Peyer's patch (tissue), 4 donors: ENCODE measurements around the gene TMEFF2. TPM values are rescaled to one million over a fixed set of nuclear protein-coding genes. Genes with fewer than 3 reads are reported as not detected.

Experiments used
- DNase-seq, 3 donors: peaks; one replicate each; pipeline ENCODE4 v3.0.0-alpha.2; 2017 to 2019
- H3K27ac ChIP-seq, 4 donors: fragments of 200-600 bp; sonication (generic); one replicate each; pipeline ENCODE4 v1.5.1; 2016 to 2019
- H3K27me3 ChIP-seq, 2 donors: fragments of 200-600 bp; sonication (generic); one replicate each; pipeline ENCODE4 v1.5.1; 2019
- H3K36me3 ChIP-seq, 3 donors: fragments of 200-600 bp; sonication (generic); one replicate each; pipeline ENCODE4 v1.5.1; 2016 to 2019
- H3K4me1 ChIP-seq, 4 donors: fragments of 200-600 bp; sonication (generic); one replicate each; pipeline ENCODE4 v1.5.1; 2016 to 2019
- H3K4me3 ChIP-seq, 4 donors: fragments of 200-600 bp; sonication (generic); 1 replicate in 3 of 4; 2 replicates in 1 of 4; pipeline ENCODE4 v1.5.1; 2016 to 2019; ENCODE audit warnings: mild to moderate bottlenecking in 1 of 4
- H3K9me3 ChIP-seq, 4 donors: fragments of 200-600 bp; sonication (generic); one replicate each; pipeline ENCODE4 v1.5.1; 2016 to 2019; ENCODE audit warnings: mild to moderate bottlenecking in 1 of 4
- POLR2A ChIP-seq, 2 donors: fragments of 450-650 bp; IDR thresholded peaks; one replicate each; pipeline ENCODE4 v1.5.1; 2017; ENCODE audit warnings: antibody characterized with exemption in 2 of 2, mild to moderate bottlenecking in 2 of 2, moderate library complexity in 2 of 2
- total RNA-seq, 4 donors: library from RNA; depleted of rRNA; stranded (reverse); fragments of >200 nt; gene quantifications; one replicate each; pipeline ENCODE4 v1.1.0, GENCODE V29; 2016
- TF ChIP-seq, protein P1 (sequence below), 6 experiments: fragments of 450-650 bp in 4 of 6; fragments of 200-600 bp in 2 of 6; sonication (generic) in 1 of 6; IDR thresholded peaks; one replicate each; pipeline ENCODE4 v1.5.1; 2017 to 2019; ENCODE audit warnings: antibody characterized with exemption in 6 of 6, mild to moderate bottlenecking in 3 of 6, moderate library complexity in 1 of 6

Gene TMEFF2
- total RNA-seq, 4 donors from 2014 or later = 0.35 to 1.6 (median 0.68) TPM

DNA sequence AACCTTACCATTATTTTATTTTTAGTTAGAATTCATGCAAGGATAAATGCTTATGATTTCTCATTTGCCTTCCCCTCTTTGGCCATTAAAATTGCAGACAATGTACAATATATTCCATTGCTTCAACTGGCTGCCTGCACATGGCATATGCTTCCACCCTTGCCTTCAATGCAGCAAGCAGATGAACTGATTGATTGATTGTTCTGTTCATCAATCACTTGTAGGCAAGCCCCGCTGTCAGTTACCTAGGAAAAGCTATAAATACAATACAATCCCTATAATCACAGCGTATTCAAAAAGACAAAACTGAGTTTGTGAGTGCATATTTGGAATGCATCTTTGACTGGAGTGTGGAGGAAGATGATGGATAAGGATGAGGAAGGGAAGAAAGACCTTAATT is 274.2 kb downstream of the TMEFF2 start:
- H3K9me3 ChIP-seq = no peaks in the 10 kb centered on the region
- no peaks in the 10 kb centered on the region for H3K4me1 ChIP-seq
- H3K27me3 ChIP-seq = no peaks in the 10 kb centered on the region
- TF ChIP-seq, protein P1, sequence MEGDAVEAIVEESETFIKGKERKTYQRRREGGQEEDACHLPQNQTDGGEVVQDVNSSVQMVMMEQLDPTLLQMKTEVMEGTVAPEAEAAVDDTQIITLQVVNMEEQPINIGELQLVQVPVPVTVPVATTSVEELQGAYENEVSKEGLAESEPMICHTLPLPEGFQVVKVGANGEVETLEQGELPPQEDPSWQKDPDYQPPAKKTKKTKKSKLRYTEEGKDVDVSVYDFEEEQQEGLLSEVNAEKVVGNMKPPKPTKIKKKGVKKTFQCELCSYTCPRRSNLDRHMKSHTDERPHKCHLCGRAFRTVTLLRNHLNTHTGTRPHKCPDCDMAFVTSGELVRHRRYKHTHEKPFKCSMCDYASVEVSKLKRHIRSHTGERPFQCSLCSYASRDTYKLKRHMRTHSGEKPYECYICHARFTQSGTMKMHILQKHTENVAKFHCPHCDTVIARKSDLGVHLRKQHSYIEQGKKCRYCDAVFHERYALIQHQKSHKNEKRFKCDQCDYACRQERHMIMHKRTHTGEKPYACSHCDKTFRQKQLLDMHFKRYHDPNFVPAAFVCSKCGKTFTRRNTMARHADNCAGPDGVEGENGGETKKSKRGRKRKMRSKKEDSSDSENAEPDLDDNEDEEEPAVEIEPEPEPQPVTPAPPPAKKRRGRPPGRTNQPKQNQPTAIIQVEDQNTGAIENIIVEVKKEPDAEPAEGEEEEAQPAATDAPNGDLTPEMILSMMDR (IDR thresholded peaks at IDR 0.05) = no peak
- no peak for TF ChIP-seq POLR2A (IDR thresholded peaks at IDR 0.05)
- no peaks in the 10 kb centered on the region for H3K36me3 ChIP-seq
- no peak overlapping the region for H3K4me3 ChIP-seq
- H3K27ac ChIP-seq = no peak overlapping the region
- no peak for DNase-seq

DNA sequence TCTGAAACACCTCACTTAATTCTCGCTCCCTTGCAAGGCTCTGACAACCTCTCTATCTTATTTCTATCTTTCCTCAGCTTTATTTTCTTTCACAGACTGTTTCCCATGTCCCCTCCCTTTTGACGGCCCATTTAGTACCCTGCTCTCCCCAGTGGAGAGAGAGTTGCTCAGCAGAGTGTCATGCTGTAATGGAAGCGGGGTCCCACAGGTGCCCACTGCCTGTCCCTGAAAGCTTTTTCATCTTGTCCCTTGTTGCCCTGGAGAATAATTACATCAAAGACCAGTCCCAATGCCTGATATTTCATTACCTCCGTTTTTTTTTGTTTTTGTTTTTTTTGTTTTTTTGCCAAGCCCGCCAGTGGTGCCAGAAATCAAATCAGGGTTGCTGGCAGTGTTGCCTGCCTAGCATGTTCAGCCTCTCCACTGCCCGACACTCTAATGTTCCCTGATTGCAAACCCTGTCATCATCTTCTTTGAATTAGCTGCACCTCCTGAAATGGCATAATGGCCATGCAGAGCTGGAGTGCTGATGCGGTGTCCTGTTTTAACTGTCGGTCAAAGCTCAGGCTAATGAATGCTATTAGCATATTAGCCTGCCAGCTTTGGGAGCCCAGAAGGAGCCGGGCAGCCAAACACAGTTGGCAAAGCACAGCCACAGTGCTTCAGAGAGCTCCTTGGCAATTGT is 276.6 kb downstream of the TMEFF2 start:
- H3K27ac ChIP-seq = no peak overlapping the region
- TF ChIP-seq, protein P1 (IDR thresholded peaks at IDR 0.05) = no peak
- no peak for TF ChIP-seq POLR2A (IDR thresholded peaks at IDR 0.05)

DNA sequence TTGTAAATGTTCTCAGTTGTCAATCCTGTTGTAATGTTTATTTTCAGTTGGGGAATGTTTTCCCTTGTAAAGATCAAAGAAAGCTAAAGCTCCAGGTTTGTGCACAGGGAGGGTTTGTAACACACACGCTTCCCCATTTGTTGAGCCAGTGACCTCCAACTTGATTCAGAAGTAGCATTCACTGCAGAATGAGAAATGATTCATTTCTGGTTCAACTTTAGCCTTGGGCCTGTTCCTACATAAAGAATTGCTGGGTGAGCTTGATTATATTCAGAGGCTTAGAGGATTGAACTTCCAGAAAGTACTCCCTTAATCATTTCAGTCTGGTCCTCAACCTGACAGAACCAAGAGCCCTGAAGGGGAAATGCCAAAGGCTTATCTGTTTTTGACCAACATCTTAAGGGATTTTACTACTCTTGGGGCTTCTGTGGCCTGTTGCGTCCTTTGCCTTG is 277.3 kb downstream of the TMEFF2 start:
- no peak for TF ChIP-seq POLR2A (IDR thresholded peaks at IDR 0.05)
- TF ChIP-seq, protein P1 (IDR thresholded peaks at IDR 0.05) = no peak
- no peak overlapping the region for H3K4me3 ChIP-seq
- H3K27me3 ChIP-seq = no peaks in the 10 kb centered on the region
- H3K27ac ChIP-seq = no peak overlapping the region
- no peaks in the 10 kb centered on the region for H3K4me1 ChIP-seq
- no peaks in the 10 kb centered on the region for H3K36me3 ChIP-seq
- DNase-seq = no peak
- no peaks in the 10 kb centered on the region for H3K9me3 ChIP-seq

More for the DNA sequence above, 276.6 kb downstream of the TMEFF2 start:
- Histone ChIP-seq H3K9me3 (no peaks in the 10 kb centered on the region), H3K4me3 (no peak overlapping the region), H3K4me1 (no peaks in the 10 kb centered on the region), H3K27me3 (no peaks in the 10 kb centered on the region), H3K36me3 (no peaks in the 10 kb centered on the region)
- DNase-seq = no peak

DNA sequence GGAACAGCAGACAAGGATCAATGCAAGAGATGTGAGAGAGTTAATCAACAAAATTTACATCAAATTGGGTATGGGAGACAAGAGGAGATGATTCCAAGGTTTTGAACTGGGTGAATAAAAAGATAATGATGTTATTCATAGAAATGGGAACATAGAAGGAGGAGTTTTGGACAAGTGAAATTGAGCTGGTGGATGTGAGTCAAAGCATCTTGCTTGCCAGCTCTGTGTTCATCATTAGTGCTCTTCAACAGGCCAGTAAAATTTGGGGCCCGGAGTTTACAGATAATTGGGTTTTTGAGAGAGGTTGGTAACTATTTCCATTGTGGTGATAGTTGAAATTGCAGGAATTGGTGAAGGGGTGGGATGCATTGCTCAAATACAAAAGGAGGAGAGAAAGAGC is 277.9 kb downstream of the TMEFF2 start:
- Histone ChIP-seq H3K9me3 (no peaks in the 10 kb centered on the region), H3K27ac (no peak overlapping the region), H3K4me3 (no peak overlapping the region), H3K27me3 (no peaks in the 10 kb centered on the region), H3K36me3 (no peaks in the 10 kb centered on the region), H3K4me1 (no peaks in the 10 kb centered on the region)
- TF ChIP-seq, protein P1 (IDR thresholded peaks at IDR 0.05) = no peak
- TF ChIP-seq POLR2A (IDR thresholded peaks at IDR 0.05) = no peak
- DNase-seq = no peak

DNA sequence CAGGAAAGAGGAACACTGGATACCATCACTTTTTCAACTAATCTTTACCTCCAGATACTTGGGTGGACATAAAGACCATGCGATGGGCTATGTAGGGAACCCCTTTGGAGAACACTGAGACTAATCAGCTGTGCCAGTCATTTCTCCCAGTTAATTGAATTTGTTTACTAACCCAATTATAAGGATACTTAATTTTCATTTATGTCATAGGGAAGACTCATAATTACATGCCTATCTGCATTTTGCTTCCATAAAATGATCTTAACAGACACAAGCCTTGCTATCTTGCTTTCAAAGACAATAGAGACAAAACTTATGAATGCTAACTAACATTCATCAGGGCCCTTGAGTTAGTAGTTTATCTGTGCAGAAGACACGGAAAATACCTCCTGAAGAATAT is 279.0 kb downstream of the TMEFF2 start:
- TF ChIP-seq POLR2A (IDR thresholded peaks at IDR 0.05) = no peak
- TF ChIP-seq, protein P1 (IDR thresholded peaks at IDR 0.05) = no peak
- Histone ChIP-seq H3K4me3 (no peak overlapping the region), H3K9me3 (no peaks in the 10 kb centered on the region), H3K27me3 (no peaks in the 10 kb centered on the region), H3K36me3 (no peaks in the 10 kb centered on the region), H3K27ac (no peak overlapping the region), H3K4me1 (no peaks in the 10 kb centered on the region)
- DNase-seq = no peak
